H9 (cell line): ENCODE results near the gene CARHSP1. TPM values are rescaled to one million over a fixed set of nuclear protein-coding genes. Genes with fewer than 3 reads are reported as not detected.

Experiments
- DNase-seq: peaks from one replicate; pipeline ENCODE4 v3.0.0-alpha.2; 2017
- H2AFZ ChIP-seq: one replicate; pipeline ENCODE4 v1.6.1; 2013; ENCODE audit warnings: mild to moderate bottlenecking, low read length, control low read depth, moderate library complexity
- H2AK5ac ChIP-seq: 2 replicates; pipeline ENCODE4 v1.6.1; 2013; ENCODE audit warnings: low read length, control low read depth, mixed read lengths; ENCODE audit not compliant: insufficient read length
- H2BK120ac ChIP-seq: one replicate; pipeline ENCODE4 v1.6.1; 2013; ENCODE audit warnings: low read depth, mild to moderate bottlenecking, low read length, control low read depth, inconsistent platforms; ENCODE audit not compliant: poor library complexity, severe bottlenecking
- H2BK12ac ChIP-seq: 2 replicates; pipeline ENCODE4 v1.6.1; 2013; ENCODE audit warnings: low read length, control low read depth, mixed read lengths, low read depth; ENCODE audit not compliant: insufficient read length
- H2BK15ac ChIP-seq: 2 replicates; pipeline ENCODE4 v1.6.1; 2013; ENCODE audit warnings: low read depth, low read length, control low read depth
- H2BK20ac ChIP-seq: one replicate; pipeline ENCODE4 v1.6.1; 2013; ENCODE audit warnings: low read depth, mild to moderate bottlenecking, low read length, control low read depth, inconsistent platforms; ENCODE audit not compliant: poor library complexity, severe bottlenecking
- H2BK5ac ChIP-seq: 2 replicates; pipeline ENCODE4 v1.6.1; 2013; ENCODE audit warnings: low read length, control low read depth, mixed read lengths; ENCODE audit not compliant: insufficient read length
- H3K14ac ChIP-seq: 2 replicates; pipeline ENCODE4 v1.6.1; 2013; ENCODE audit warnings: low read length, control low read depth; ENCODE audit not compliant: insufficient read depth
- H3K18ac ChIP-seq: 2 replicates; pipeline ENCODE4 v1.6.1; 2013; ENCODE audit warnings: low read depth, mild to moderate bottlenecking, mixed read lengths, low read length, control low read depth; ENCODE audit not compliant: insufficient read length
- H3K23ac ChIP-seq: 2 replicates; pipeline ENCODE4 v1.6.1; 2013; ENCODE audit warnings: low read length, control low read depth, mixed read lengths, low read depth; ENCODE audit not compliant: insufficient read length
- H3K23me2 ChIP-seq: 2 replicates; pipeline ENCODE4 v1.6.1; 2013; ENCODE audit warnings: low read depth, mild to moderate bottlenecking, mixed read lengths, low read length, control low read depth; ENCODE audit not compliant: insufficient read length, poor library complexity, severe bottlenecking
- H3K27ac ChIP-seq: 2 replicates; pipeline ENCODE4 v1.5.1; 2013; ENCODE audit warnings: low read length, control low read depth, mixed read lengths, low read depth; ENCODE audit not compliant: insufficient read length
- H3K27me3 ChIP-seq: 2 replicates; pipeline ENCODE4 v1.6.1; 2013; ENCODE audit warnings: low read length, control low read depth, inconsistent platforms; ENCODE audit not compliant: insufficient read depth
- H3K4ac ChIP-seq: 2 replicates; pipeline ENCODE4 v1.6.1; 2013; ENCODE audit warnings: low read depth, mild to moderate bottlenecking, control low read depth, inconsistent platforms, low read length, moderate library complexity
- H3K4me1 ChIP-seq: 2 replicates; pipeline ENCODE4 v1.6.1; 2013; ENCODE audit warnings: low read length, control low read depth, inconsistent platforms; ENCODE audit not compliant: insufficient read depth
- H3K4me2 ChIP-seq: 2 replicates; pipeline ENCODE4 v1.6.1; 2013; ENCODE audit warnings: low read length, control low read depth, mixed read lengths; ENCODE audit not compliant: insufficient read length, insufficient read depth
- H3K56ac ChIP-seq: 2 replicates; pipeline ENCODE4 v1.6.1; 2013; ENCODE audit warnings: low read depth, mild to moderate bottlenecking, mixed read lengths, low read length, control low read depth; ENCODE audit not compliant: insufficient read length
- H3K79me1 ChIP-seq: 2 replicates; pipeline ENCODE4 v1.6.1; 2013; ENCODE audit warnings: low read depth, mild to moderate bottlenecking, moderate library complexity, low read length, control low read depth, inconsistent platforms; ENCODE audit not compliant: insufficient read depth, poor library complexity, severe bottlenecking
- H3K79me2 ChIP-seq: 2 replicates; pipeline ENCODE4 v1.6.1; 2013; ENCODE audit warnings: low read length, control low read depth, inconsistent platforms; ENCODE audit not compliant: insufficient read depth
- H3K9ac ChIP-seq: 2 replicates; pipeline ENCODE4 v1.6.1; 2013; ENCODE audit warnings: low read length, control low read depth, mixed read lengths; ENCODE audit not compliant: insufficient read length; ENCODE audit errors: extremely low read depth
- H3K9me3 ChIP-seq: one replicate; pipeline ENCODE4 v1.6.1; 2013; ENCODE audit warnings: low read depth, low read length, inconsistent platforms; ENCODE audit not compliant: control insufficient read depth
- H3T11ph ChIP-seq: one replicate; pipeline ENCODE4 v1.6.1; 2013; ENCODE audit warnings: mild to moderate bottlenecking, low read length, control low read depth, inconsistent platforms
- H4K20me1 ChIP-seq: one replicate; pipeline ENCODE4 v1.6.1; 2013; ENCODE audit not compliant: control insufficient read depth, insufficient read length, insufficient read depth
- H4K5ac ChIP-seq: 2 replicates; pipeline ENCODE4 v1.6.1; 2013; ENCODE audit warnings: low read depth, mild to moderate bottlenecking, mixed read lengths, low read length, control low read depth; ENCODE audit not compliant: insufficient read length
- H4K8ac ChIP-seq: replicated peaks from 2 replicates; pipeline ENCODE4 v1.6.1; 2013; ENCODE audit warnings: low read length, control low read depth, mixed read lengths, low read depth; ENCODE audit not compliant: insufficient read length
- H4K91ac ChIP-seq: 2 replicates; pipeline ENCODE4 v1.6.1; 2013; ENCODE audit warnings: low read depth, mild to moderate bottlenecking, moderate library complexity, mixed read lengths, low read length, control low read depth; ENCODE audit not compliant: insufficient read length
- H3K27ac Mint-ChIP-seq, 3 experiments: 2 replicates in 2 of 3; 3 replicates in 1 of 3; pipeline ENCODE4 v1.8.0; 2020 to 2021; ENCODE audit warnings: mixed read lengths in 3 of 3, mild to moderate bottlenecking in 1 of 3, moderate library complexity in 1 of 3
- H3K27me3 Mint-ChIP-seq: 2 replicates; pipeline ENCODE4 v1.8.0; 2021; ENCODE audit warnings: low read depth, mild to moderate bottlenecking, moderate library complexity, mixed read lengths
- H3K36me3 Mint-ChIP-seq, 3 experiments: 2 replicates in 2 of 3; 3 replicates in 1 of 3; pipeline ENCODE4 v1.8.0; 2020 to 2021; ENCODE audit warnings: low read depth in 3 of 3, mixed read lengths in 3 of 3; ENCODE audit not compliant: insufficient read depth in 1 of 3
- H3K4me1 Mint-ChIP-seq, 2 experiments: 2 replicates each; pipeline ENCODE4 v1.8.0; 2020; ENCODE audit warnings: mixed read lengths in 2 of 2
- H3K4me3 Mint-ChIP-seq, 2 experiments: 2 replicates in 1 of 2; 3 replicates in 1 of 2; pipeline ENCODE4 v1.8.0; 2020 to 2021; ENCODE audit warnings: mild to moderate bottlenecking in 2 of 2, mixed read lengths in 2 of 2, moderate library complexity in 1 of 2
- H3K9me3 Mint-ChIP-seq, 2 experiments: 2 replicates in 1 of 2; 3 replicates in 1 of 2; pipeline ENCODE4 v1.8.0; 2020; ENCODE audit warnings: mild to moderate bottlenecking in 2 of 2, mixed read lengths in 2 of 2, moderate library complexity in 1 of 2
- CTCF ChIP-seq: fragments of 200-600 bp; sonication (generic); conservative IDR thresholded peaks from 3 replicates; pipeline ENCODE4 v1.8.0; 2021; ENCODE audit warnings: antibody characterized with exemption, mild to moderate bottlenecking
- WGBS: extraction: QIAGEN DNeasy Blood & Tissue Kit; methylation state at CpG from one replicate; pipeline ENCODE4 v1.1.7; 2013; ENCODE audit warnings: missing lambda C conversion rate, low lambda C conversion rate, mixed read lengths; ENCODE audit not compliant: insufficient read length; ENCODE audit errors: extremely low coverage; 5-methylcytosine and 5-hydroxymethylcytosine counted together
- total RNA-seq: library from RNA; stranded (reverse); gene quantifications from 2 replicates; pipeline ENCODE4 v1.2.1, GENCODE V29; 2021

CARHSP1 gene
- total RNA-seq, 1 experiment from 2014 or later: 194 TPM

GRCh38 chr16:8847623-8848022 is 21.2 kb downstream of the CARHSP1 start:
- Histone ChIP-seq H3K23ac (no peak overlapping the region), H3K14ac (no peak overlapping the region), H2BK5ac (no peak overlapping the region), H3K9me3 (no peaks in the 10 kb centered on the region), H3T11ph (no peak overlapping the region), H2AK5ac (no peak overlapping the region), H3K23me2 (no peaks in the 10 kb centered on the region), H2AFZ (no peak overlapping the region), H4K5ac (no peak overlapping the region), H3K4me2 (no peak overlapping the region), H3K4me1 (no peaks in the 10 kb centered on the region), H2BK12ac (no peak overlapping the region), H3K27me3 (no peaks in the 10 kb centered on the region), H2BK20ac (no peak overlapping the region), H3K56ac (no peak overlapping the region), H2BK15ac (no peak overlapping the region), H2BK120ac (no peak overlapping the region), H3K79me1 (no peaks in the 10 kb centered on the region), H3K27ac (no peak overlapping the region), H4K20me1 (peaks cover 5% of the 10 kb centered on the region), H3K79me2 (no peaks in the 10 kb centered on the region), H4K8ac (no peak overlapping the region), H4K91ac (no peak overlapping the region), H3K9ac (no peak overlapping the region), H3K18ac (no peak overlapping the region), H3K4ac (no peak overlapping the region)
- no peaks in the 10 kb centered on the region; a peak in 2 of 5 replicates for H3K9me3 Mint-ChIP-seq
- H3K4me1 Mint-ChIP-seq: peaks cover 31 to 38% of the 10 kb centered on the region in 2 experiments
- no peak overlapping the region for H3K4me3 Mint-ChIP-seq
- peak overlapping the region in 1 of 3 experiments; percentile 62; a peak in 1 of 7 replicates for H3K27ac Mint-ChIP-seq
- peaks cover 29 to 74% (median 52%) of the 10 kb centered on the region in 3 experiments for H3K36me3 Mint-ChIP-seq
- DNase-seq: peak; percentile 26
- no CpG with 5 or more reads among the region's 15 CpGs for WGBS
- TF ChIP-seq CTCF: no peak
- no peaks in the 10 kb centered on the region; the same call in 1 of the 2 replicates for H3K27me3 Mint-ChIP-seq
